Measurements from ENCODE around the gene CCR9.

Gene CCR9

DNA sequence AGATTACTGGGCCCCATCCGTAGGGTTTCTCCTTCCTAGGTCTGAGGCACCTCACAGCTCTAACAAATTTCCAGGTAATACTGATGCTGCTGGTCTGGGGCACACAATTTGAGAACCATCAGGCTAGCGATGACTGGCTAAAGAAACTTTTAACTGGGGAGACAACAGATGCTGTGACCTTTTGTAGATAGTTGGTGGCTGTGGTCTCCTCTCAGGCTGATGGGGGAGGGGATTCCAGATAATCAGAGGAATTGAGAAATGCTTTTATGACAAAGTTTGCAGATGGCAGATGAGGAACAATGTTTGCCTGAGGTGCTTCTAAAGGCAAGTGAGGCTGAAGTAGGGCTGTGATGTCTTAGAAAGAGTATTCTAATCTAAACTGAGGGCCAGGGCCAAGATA lies 13.8 kb upstream of the CCR9 start:
- DNase-seq (ENCODE audit: low read depth): no peak

DNA sequence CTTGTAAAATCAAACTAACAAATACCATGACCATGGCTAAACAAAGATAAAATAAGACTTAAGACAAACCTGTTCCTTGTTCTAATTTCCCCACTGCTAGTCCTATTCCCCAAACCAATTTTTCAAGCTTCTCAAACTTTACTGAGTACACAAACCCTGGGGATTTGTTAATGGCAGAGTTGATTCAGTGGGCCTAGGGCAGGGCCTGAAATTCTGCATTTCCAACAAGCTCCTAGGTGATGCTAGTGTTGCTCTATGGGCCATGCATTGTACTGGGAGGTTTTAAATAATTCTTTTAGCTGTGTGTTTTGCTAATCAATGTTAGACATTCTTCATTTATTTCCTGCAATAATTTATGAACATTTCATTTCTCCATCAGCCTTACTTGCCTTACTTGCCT lies 13.3 kb upstream of the CCR9 start:
- no peak for DNase-seq (ENCODE audit: low read depth)

DNA sequence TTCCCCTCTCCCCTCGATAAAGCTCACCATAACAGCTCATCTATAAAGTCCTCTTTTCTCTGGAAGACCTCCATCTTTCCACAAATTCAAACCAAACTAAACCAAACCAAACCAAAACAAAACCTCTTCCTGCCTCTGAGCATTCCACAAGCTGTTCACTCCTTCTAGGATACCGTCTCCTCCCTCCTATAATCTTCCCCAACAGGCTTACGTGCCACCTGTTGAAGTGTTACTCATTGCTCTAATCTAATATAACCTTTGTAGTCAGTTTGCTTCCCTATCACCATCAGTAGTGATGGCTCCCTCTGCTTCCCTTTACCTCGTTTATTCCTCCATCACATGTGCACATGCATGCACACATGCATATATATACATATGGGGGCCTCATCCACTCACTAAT lies 12.7 kb upstream of the CCR9 start:
- no peak for DNase-seq (ENCODE audit: low read depth)

- no peak for DNase-seq (ENCODE audit: low read depth)
Measured at GRCh38 chr3:45874677-45875346, 11.5 kb upstream of the CCR9 start.

DNA sequence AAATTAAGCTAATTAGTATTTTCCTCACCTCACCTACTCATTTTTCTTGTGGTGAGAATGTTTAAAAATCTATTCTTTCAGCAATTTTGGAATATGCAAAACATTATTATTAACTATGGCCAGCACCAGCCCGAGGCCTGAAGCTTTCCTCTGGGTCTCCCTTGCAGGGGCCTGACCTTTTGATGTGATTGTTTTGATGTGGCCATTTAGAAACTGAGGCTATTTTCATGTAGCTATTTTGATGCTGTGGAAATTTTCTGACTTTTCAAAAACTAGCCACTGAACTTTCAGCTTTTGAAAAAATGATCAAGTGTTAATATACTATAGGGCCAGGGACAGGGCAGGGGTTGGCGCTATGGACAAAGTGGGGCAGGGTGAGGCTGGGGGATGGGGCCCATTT lies 8.2 kb upstream of the CCR9 start:
- no peak for DNase-seq (ENCODE audit: low read depth)

DNA sequence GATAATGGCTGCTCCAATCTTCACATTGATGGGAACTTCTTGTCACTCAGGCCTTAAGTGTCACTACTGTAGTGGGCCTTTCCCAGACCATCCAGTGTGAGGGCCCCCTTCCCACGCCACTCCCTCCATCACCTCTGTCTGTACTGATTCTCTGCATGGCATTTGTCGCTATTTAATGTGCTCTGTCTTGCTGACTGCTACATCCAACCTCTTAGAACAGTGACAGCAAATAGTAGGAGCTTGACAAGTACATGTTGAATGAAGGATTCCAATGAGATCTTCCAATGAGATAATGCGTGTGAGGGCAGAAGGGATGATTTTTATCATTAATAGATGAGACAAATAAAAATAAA lies 5.6 kb upstream of the CCR9 start:
- no peak for DNase-seq (ENCODE audit: low read depth)

- peak; percentile 67 for DNase-seq (ENCODE audit: low read depth)
Measured at GRCh38 chr3:45881078-45882022, 5.0 kb upstream of the CCR9 start.

- DNase-seq (ENCODE audit: low read depth): no peak
Measured at GRCh38 chr3:45884368-45885201, 1.8 kb upstream of the CCR9 start.

- no peak for DNase-seq (ENCODE audit: low read depth)
Measured at GRCh38 chr3:45887285-45887684, 942 bp downstream of the CCR9 start.

GRCh38 chr3:45887759-45888511 lies 1.6 kb downstream of the CCR9 start:
- peak; percentile 32 for DNase-seq (ENCODE audit: low read depth)

DNA sequence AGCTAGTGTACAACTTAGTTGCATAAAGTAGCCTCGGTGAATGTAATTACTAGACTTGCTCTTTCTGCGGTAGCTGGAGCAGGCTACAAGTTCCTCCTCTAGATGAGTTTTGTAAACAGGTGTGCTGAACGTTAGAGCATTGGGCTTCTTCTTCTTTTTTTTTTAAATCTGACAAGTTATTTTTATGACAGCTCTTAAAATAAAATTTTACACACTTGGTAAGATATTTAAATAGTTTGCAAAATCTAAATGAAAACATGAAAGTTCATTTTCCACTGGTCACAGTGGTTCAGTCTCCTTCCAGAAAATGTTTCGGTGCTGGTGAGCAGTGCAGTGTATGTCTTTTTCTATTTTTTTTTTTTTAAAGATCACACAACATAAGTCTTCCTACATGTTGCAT lies 3.0 kb downstream of the CCR9 start:
- DNase-seq (ENCODE audit: low read depth): no peak

- no peak for DNase-seq (ENCODE audit: low read depth)
Measured at GRCh38 chr3:45890405-45890804, 4.1 kb downstream of the CCR9 start.

DNA sequence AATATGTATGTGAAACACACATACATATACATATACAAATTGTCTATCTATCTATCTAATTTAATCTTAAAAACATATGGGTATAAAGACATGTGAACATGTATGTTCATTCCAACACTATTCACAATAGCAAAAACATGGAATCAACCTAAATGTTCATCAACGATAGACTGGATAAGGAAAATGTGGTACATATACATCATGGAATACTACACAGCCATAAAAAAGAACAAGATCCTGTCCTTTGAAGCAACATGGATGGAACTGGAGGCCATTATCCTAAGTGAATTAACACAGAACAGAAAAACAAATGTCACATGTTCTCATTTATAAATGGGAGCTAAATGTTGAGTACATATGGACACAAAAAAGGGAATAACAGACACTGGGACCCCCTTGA lies 5.8 kb downstream of the CCR9 start:
- DNase-seq (ENCODE audit: low read depth): no peak

DNA sequence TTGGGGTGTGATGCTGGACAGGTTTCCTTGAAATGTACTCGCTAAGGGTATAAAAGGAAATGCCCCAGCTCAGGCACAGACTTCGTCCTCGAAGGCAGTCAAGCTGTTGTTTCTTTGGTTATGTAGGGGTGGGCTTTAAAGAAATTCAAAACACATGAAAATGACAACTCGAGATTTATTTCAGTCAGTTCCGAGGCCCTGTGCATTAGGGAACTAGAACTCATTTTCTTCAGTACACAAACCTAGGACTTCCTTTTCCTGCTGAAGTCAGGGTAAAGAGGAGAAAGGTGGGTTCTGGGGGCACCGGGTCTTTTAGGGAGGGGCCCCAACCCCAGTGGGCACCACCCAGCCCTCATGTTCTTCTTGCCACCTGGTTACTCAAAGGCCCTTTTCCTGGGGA lies 7.7 kb downstream of the CCR9 start:
- DNase-seq (ENCODE audit: low read depth): no peak

GRCh38 chr3:45895686-45896468 lies 9.5 kb downstream of the CCR9 start:
- DNase-seq (ENCODE audit: low read depth): no peak

DNA sequence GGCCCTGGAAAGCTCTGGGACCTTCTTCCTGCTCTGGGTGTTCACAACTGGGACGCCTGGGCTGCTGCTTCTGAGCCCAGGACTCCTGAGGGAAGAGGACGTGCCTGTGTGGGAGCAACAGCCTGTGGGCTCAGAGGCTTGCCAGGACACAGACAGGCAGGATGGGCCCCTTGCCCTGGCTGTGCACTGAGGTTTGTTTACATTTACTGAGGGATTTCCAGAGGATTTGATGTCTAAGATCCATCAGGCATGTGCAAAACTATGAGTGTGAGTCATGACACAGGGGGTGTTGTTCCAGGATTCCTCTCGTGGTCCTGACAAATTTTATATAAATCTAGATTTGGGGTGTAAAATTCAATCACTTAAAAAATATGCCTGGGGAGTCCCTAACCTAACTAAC lies 10.6 kb downstream of the CCR9 start:
- DNase-seq (ENCODE audit: low read depth): peak; percentile 81

GRCh38 chr3:45904931-45905330 lies 18.6 kb downstream of the CCR9 start:
- DNase-seq (ENCODE audit: low read depth): no peak

DNA sequence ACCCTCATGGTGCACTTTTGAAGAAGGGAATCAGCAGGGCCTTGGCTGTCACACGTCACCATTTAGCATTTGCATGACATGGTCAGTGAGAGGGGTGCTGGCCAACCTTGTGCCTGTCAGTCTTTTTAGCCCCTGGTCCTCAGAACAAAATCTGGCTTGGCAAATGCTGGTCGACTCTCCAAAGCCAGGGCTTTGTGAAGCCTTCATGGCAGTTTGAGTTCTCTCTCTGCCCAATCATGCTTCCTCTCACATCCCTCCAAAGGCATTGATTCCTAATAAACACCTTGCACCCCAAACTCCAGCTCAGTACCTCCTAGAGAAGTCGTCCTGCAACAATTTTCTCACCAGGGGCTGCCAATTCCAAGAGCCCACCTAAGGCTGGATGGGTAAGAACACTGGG lies 19.4 kb downstream of the CCR9 start:
- no peak for DNase-seq (ENCODE audit: low read depth)

GRCh38 chr3:45906681-45907407 lies 20.5 kb downstream of the CCR9 start:
- DNase-seq (ENCODE audit: low read depth): peak; percentile 90

All from iris pigment epithelial cell (primary cell).